HG02759 (cell line): Measurements from ENCODE around the gene ROBO1.
"Not testable (repeated sequence)": the region's sequence is repeated elsewhere in the genome, so short reads cannot be mapped to it uniquely, and the experiment has no call there.

Experiments
- ATAC-seq: cut with Tn5 transposase; IDR thresholded peaks from one replicate; pipeline ENCODE4 v1.9.1; 2021; ENCODE audit warnings: mild to moderate bottlenecking, moderate library complexity; ENCODE audit not compliant: unreplicated experiment

The ROBO1 gene

DNA sequence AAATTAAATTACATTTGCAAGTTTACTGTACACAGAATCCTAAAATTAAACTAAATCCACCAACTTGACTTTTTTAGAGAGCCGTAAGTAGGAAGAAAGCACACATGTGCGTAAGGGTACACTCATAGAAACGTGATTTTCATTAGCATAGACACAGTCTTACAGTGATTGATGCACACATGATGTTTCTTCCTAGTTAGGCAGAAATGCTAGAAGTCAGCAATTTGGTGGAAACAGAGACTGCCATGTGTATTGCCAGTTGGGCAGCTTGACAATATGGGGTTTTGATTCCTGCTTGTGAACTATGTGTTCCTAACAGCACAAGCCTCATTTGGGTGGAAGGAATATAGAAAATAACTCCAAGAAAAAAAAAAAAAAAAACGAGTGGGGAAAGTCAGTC lies 878.5 kb downstream of the ROBO1 start:
- no peak for ATAC-seq

DNA sequence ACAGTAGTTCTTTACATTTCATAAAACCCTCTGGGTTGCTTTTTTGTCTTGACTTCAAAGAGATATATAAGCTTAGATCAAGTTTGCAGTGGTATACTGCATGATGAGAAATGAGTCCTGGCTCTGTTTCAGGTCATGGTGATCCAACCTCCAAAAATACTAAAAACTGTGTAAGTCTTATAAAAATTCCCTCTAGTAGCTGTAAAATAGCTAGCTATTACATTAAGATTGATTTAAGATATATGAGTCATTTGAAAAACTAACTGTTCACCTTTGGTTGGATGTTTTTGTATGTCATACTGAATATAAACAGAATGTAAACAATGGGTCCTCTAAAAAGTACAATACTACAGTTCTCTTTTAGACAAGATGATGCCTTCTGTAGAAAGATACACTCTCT lies 879.2 kb downstream of the ROBO1 start:
- ATAC-seq: no peak

DNA sequence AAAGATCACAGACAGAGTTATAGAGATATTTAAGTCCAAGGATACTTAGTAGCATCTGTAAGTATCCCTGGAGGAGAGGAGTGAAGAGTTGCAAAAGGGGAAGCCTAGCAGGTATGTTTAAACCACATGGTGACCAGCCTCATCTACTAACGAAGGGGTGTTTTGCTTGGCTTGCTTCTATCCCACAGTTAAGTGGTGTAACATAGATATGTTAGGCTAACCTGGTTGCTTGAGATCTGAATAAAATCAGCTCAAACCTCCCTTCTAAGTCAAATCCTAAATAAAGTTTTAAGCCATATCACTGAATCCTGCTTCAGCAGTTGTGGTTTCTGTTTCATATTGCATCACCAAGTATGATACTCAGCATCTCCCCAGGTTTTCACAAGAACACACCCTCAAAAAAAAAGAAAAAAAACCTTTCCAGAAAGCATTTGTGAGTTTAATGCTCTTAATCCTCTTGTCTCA lies 880.2 kb downstream of the ROBO1 start:
- ATAC-seq: no peak

DNA sequence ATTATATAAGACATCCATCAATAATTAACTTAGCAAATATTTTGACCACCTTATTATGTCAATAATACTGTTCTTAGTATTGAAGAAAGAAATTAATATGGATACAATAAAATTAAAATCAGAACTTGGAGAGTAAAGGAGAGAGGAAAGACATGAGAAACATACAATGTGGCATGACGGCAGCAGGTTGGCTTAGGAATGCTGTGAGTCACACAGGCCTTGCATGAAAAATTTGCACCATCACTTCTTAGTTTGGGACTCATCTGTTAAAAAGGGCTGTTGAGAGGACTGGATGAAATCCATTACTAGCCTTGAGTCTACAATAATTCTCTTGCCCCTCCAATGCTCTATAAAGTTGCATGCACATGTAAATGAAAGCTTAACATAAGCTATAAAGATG lies 880.8 kb downstream of the ROBO1 start:
- ATAC-seq: no peak

DNA sequence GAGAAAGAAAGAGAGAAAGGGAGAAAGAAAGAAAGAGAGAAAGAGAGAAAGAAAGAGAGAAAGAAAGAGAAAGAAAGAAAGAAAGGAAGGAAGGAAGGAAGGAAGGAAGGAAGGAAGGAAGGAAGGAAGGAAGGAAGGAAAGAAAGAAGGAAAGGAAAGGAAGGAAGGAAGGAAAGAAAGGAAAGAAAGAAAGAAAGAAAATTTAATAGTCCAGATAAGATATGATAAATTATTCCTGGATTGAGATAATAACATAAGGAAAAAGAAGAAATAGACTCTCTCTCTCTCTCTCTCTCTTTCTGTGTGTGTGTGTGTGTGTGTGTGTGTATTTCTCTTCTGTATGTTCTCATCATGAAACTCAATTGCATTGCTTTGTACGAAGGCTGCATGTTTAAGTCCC lies 883.2 kb downstream of the ROBO1 start:
- not testable (repeated sequence) for ATAC-seq

DNA sequence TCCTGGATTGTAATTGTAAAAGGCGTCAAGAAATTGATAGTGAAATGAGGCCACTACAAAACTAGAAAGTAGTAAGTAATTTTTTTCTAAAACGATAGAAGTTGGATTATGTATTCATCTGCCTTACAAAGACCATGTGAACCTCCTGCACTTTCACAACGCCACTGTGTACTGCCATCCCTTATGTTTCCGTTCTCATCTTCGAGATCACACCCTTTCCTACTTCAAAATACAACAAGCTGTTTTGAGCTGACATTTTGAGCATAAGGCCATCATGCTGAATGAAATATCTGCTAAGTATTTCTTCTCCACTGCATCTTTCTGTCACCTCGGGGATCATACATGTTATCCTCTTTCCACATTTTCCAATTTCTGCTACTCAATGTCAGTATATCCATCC lies 885.5 kb downstream of the ROBO1 start:
- ATAC-seq: no peak

DNA sequence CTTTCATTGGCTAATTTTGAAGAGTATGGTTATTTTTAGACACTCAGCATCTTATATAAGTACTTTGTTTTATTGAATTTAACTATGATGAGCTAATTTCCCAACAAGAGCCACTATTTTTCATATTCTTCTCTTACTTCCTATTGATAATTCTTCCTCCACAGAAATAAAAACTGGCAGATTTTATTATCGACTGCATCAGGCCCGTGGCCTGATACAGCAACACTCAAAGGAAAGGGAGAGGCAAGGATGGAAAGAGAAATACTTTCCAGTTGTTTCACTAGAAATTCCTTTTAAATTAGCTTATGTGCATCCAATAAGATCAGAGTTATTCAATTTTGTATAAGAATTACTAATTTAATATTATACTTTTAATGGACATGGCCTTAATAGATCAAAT lies 886.3 kb downstream of the ROBO1 start:
- ATAC-seq: no peak

DNA sequence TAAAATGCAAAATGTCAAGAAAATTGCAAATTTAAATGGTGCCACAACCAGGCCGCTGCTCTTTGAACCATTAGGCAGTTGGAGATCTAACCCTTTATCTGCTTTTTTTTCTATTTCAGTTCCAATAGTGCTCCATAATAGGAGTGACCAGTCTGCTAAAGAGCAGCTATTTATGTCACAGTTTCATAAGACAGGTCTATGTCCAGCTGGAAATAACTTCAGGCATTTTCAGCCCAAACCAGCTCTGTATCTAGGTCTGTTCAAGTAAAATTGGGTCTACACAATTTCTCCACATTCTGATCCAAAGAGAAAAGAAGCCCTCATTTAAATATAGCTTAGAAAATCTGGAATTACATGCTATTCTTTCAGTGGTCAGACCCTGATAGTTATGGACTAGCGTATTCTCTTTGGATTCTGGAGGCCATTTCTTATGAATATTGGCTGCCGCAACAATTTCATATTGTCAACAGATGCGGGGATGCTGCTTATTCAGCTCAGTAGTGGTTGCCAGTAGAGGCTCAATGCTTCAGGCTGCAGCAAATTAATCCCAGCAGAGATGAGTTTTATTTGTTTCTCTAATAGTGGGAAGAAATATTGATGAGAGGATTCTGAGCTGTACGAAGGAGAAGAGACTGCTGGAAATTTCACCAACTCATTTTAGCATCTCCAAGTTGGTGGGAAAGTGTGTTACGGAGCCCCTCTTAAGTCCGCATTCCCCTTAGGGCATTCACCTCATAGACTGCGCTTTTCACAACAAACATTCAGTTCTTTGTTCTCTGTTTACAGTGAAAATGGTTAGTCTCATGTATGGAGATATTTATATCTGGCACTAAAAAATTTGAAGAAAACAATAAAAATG lies 887.0 kb downstream of the ROBO1 start:
- no peak for ATAC-seq

DNA sequence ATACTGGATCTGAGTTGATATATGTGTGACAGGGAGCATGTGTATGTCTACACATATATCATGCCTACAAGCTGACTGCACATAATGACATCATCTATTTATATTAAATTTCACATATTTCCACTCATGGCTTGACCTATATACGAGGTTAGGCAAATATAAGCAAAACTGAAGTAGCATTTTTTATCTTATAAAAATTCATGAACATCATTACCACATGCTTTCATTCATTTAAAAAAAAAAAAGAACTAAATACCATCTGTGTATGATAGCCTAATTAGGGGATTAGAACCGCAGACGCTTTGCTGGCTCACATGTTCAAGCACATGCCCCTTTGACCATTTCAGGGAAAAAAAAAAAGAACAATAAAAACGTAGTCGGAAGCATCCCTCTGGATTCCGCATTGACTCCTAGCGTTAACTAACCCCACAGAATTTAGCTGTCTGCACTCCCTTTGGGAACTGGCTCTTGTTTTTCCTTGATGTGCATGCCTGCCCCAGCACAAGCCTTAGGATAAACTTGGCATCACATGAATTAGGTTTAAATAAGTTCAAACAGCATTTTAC lies 888.4 kb downstream of the ROBO1 start:
- no peak for ATAC-seq

DNA sequence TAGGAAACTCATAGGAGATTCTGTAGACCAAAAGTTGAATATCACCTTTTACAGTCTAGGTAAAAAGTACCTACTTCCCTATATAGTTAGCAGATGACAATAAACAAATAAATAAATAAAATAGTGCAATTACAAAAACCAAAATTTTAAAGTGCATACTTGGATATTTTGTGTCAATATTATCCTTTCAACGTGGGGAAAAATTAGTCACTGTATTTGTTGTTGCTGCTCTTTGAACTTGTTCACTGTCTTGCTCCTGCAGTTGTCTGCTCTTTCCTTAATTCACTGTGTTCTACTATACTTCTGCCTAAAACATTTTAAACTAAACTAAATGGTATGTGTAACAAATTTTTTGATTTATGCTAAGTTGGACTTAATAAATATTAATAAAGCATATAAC lies 889.0 kb downstream of the ROBO1 start:
- ATAC-seq: no peak

DNA sequence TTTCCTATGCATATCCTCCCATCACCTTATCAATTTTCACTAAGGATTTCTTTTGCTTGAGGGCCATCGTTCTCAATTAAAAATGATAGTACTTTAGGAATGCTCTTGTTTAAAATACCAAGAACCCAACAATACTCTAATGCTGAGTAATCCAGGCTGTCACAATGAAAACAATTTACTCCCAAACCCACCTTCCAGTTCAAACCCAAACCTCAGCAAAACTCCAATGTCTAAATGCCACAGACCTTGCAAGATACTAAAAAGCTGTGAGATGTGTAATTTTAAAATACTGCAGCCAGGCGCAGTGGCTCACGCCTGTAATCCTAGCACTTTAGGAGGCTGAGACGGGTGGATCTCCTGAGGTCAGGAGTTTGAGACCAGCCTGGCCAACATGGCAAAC lies 889.8 kb downstream of the ROBO1 start:
- ATAC-seq: no peak

DNA sequence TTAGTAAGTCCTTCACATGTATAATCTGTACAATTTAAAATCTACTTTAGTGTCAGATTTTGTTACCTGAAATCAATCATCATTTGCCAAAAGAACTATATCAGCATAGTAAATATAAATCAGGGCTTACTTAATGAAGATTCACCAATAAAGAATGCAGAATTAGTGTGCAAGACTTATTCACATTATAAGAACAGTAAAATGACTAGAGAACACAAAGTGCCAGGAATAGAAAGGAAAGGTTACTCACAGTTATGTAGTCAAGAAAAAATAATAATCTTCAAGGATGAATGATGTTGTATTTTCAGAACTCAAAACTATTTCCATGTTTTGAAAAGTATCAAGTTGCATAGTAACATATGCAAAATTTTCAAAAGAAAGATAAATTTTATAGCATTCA lies 891.9 kb downstream of the ROBO1 start:
- ATAC-seq: no peak

DNA sequence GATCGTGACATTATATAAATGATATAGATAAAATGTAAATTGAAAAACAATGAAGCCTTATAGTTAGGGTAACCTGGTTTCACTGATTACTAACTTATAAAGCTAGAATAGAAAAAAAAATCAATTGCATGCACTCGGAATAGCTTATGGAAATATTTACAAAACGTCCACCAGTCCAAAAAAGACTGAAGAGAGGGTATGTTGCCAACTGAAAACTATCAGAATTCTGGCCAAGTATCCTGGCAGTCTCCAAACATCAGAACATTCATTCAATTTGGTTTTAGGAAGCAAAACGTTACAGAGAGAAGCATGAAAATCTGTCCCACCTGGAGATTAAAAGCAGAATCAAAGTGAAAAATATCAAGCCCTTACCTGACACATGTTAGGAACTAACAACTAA lies 892.4 kb downstream of the ROBO1 start:
- no peak for ATAC-seq

DNA sequence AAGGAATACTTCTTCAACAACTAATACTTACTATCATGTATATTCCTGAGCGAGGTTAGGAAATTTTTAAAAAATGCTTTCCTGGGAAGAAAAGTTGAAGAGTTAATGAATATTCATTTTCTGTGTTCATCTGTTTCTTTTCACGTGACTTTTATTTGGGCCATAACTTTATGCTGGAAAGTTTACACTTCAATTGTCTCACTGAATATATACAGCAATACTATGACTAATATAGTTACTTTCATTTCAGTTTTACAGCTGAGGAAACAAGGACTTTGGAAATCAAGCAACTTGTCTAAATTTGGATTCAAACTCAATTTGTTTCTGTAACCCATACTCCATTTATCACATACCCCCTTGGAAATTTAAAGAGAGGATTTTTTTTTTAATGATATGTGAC lies 894.2 kb downstream of the ROBO1 start:
- ATAC-seq: no peak

DNA sequence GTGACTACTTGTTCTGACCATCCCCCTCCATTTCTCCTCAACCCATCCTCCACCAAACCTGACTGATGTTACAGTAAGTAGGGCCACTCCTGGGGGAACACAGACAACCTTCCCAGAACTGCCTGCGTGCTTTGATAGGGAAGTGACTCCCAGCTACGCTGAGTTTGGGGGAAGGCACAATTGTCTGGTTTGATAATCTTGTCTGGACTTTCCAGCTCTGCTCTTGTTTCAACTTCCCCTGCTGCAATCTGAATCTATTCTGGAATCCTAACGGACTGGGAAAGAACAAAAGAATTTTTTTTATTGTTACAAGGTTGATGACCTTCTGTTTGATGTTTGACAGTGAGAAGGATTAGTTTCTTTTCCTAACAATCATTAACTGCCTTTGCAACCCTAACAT lies 895.6 kb downstream of the ROBO1 start:
- ATAC-seq: no peak

DNA sequence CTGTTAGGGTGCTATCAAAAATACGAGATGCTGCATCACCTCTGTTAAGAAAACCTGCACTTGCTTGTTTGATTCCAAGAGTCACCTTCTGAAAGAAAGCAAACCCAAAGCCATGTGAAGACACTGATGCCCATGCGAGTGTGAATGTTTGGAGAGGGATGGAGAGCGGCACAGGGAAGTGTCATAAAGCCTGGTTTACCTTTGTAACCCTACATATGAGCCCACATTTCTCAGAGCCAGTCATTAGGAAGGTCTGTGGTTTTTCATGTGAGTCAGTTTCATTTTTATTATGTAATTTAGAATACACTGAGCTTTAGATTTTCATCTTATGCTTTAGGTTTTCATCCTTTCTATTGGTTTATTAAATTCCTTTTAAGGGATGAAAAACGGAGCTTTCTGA lies 896.8 kb downstream of the ROBO1 start:
- ATAC-seq: no peak

DNA sequence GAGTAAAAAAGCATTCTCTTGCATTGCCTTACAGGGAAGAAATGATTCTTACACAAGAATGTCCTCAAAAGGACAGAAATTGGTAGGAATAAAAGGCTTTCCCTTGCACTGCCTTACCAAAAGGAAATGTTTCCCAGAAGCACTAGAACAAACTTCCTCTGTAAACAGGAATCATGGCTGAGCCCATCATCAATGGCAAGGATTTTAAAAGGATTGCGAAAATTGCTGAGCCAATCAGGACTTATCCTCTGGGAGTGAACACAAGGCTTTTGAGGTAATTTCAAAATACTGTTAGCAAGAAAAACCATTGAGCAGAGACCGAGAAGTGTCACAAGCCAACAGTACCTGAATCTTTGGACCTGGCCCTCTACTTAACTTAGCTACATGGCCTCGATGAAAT lies 897.3 kb downstream of the ROBO1 start:
- ATAC-seq: no peak

DNA sequence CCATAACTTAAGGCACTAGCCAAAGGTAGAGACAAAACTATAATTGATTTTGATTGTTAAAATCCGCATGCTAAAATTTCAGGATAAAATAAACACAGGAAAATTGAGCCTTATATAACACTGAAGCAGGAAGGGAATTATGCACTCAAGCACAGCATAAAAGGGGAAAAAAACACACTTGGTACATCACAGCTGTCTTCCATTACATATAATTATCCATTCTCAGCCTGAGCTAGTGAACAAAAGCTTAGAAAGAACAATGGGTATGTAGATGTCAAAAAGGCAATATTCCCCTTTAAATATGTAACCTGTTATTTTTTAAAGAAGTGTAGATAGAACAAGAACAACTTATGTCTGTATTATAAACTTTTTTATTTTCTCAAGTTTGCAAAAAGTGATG lies 899.2 kb downstream of the ROBO1 start:
- no peak for ATAC-seq

DNA sequence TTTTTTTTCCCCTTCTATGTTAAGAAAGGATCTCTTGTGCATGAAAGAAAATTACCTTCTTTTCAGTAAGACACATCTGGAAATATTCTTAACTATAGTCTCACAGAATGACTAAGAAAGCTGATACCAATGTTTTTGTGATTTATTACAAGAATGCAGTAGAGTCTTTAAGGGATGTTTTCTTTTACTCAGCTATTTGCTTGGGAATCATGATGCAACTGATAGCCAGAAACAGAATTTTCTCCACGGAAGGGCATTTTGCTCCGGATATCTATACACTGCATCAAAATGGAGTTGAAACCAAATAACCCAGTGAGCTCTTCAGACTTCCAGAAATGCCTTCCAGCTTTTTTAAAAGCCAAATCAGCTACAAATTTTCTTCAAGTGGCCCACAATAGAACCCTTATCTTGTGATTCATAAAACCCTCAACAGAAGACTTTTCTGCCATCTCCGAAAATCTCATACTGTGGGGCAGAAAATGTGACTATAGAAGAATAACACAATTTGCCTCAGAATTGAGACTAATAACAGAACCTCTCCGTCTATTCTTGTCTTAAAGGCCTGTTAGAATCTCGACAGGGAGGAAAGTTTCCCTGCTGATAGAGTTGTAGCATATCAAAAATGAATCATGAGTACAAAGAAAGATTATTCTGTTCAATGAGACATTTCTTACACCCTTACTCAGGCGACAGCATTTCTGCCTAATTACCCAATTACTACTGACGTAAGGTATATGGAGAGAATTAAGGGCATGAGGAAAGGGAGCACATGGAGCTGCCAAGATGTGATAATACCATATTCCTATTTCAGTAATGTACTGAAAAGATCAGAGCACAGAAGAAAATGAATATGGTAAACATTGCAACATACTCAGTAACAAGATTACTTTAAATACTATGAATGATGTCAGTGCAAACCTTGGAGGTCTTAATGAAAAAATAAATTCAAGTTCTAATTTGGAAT lies 900.1 kb downstream of the ROBO1 start:
- no peak for ATAC-seq

DNA sequence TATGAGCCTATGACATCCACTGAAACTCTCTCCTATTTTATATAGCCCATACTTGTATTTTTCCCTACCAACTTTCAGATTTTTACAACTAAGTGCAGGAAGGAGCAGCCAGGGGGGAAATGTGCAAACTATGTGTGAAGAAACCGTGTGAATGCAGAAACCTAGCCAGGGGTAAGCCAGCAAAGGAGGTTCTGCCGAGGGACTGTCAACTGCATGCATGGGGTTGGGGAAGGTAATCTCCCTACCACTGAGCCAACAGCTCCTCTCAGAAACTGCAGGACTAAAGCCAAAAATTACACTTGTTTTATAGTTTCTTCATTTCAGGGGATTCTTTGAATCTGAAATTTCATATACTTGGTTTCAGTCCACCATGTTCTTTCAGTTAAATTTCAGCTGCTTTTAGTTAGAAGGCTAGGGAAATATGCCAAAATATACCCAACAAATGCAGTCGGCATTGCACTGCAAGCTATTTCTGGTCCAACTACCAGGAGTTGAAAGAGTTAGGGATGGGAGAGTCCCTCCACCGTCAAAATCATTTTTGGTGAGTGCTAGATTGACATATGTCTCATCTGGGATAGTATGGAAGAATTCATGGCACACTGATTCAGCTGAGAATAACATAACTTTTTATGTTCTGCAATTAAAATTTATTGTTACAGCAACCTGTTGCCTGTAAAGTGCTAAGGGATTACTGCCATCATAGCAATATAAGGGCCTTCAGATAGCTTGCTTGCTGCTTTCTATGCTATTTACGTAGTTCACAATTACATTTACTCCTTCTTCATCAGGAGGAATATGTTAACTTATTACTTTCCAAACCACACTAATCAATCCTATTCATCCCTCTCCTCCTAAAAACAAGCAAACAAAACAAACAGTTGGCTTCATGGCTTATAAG lies 904.2 kb downstream of the ROBO1 start:
- no peak for ATAC-seq

DNA sequence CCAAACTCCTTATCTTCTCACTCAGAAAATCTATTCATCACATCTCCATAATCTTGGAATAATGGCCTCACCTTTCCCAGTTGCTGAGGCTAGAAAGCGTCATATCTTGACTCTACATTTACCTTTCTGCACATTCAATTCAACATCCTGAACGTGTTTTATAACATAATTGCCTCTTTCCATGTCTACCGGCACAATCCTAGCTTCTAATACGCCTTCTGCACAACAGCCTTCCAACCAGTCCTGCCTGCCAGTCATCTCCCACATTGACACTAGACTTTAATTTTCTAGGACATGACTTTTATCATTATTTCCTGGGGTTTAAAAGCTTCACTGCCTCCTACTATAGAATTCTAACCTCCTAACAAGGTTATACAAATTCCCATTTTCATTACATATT lies 906.6 kb downstream of the ROBO1 start:
- no peak for ATAC-seq
